ENCODE measurements around the gene TSEN54. TPM values are rescaled to one million over a fixed set of nuclear protein-coding genes. Genes with fewer than 3 reads are reported as not detected.

Gene TSEN54
- total RNA-seq, 2 donors from 2014 or later, result 29.7 to 50.7 TPM

GRCh38 chr17:75524269-75524969 lies 8.1 kb downstream of the TSEN54 start:
- TF ChIP-seq, protein P1, sequence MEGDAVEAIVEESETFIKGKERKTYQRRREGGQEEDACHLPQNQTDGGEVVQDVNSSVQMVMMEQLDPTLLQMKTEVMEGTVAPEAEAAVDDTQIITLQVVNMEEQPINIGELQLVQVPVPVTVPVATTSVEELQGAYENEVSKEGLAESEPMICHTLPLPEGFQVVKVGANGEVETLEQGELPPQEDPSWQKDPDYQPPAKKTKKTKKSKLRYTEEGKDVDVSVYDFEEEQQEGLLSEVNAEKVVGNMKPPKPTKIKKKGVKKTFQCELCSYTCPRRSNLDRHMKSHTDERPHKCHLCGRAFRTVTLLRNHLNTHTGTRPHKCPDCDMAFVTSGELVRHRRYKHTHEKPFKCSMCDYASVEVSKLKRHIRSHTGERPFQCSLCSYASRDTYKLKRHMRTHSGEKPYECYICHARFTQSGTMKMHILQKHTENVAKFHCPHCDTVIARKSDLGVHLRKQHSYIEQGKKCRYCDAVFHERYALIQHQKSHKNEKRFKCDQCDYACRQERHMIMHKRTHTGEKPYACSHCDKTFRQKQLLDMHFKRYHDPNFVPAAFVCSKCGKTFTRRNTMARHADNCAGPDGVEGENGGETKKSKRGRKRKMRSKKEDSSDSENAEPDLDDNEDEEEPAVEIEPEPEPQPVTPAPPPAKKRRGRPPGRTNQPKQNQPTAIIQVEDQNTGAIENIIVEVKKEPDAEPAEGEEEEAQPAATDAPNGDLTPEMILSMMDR (IDR thresholded peaks at IDR 0.05), result no peak
- Histone ChIP-seq H3K9me3 (no peaks in the 10 kb centered on the region), H3K27me3 (no peaks in the 10 kb centered on the region), H3K27ac (peak overlapping the region; percentile 96), H3K4me3 (peak overlapping the region; percentile 82), H3K9ac (ENCODE audit: low read depth in 2 of 2, low read length in 2 of 2) (peak overlapping the region; percentile 57 to 80), H3K36me3 (no peaks in the 10 kb centered on the region), H3K4me1 (peaks cover 10% of the 10 kb centered on the region)
- intact Hi-C loops (cut with DNase I), result loop anchor here (10.0 kb wide), 1 partner anchor 60 kb away; the partner anchor contains the start of gene MYO15B
- DNase-seq, result no peak

GRCh38 chr17:75524970-75525805 lies 8.9 kb downstream of the TSEN54 start, which contains the start of gene LLGL2:
Gene LLGL2 (plus strand): TSS chr17:75525697. CDS start chr17:75543427, 17,730 bp downstream.
- intact Hi-C loops (cut with DNase I), result loop anchor here (10.0 kb wide), 1 partner anchor 60 kb away; the partner anchor contains the start of gene MYO15B
- DNase-seq, result peak; percentile 94
- Histone ChIP-seq H3K4me3 (peak within 1 kb of the TSS; percentile 82), H3K36me3 (no peaks in the 10 kb centered on the region), H3K27ac (peak within 1 kb of the TSS; percentile 96), H3K9me3 (no peaks in the 10 kb centered on the region), H3K27me3 (no peaks in the 10 kb centered on the region), H3K4me1 (peaks cover 10% of the 10 kb centered on the region), H3K9ac (ENCODE audit: low read depth in 2 of 2, low read length in 2 of 2) (peak within 1 kb of the TSS; percentile 96 to 99)
- TF ChIP-seq, protein P1 (IDR thresholded peaks at IDR 0.05), result peak; percentile 32

DNA sequence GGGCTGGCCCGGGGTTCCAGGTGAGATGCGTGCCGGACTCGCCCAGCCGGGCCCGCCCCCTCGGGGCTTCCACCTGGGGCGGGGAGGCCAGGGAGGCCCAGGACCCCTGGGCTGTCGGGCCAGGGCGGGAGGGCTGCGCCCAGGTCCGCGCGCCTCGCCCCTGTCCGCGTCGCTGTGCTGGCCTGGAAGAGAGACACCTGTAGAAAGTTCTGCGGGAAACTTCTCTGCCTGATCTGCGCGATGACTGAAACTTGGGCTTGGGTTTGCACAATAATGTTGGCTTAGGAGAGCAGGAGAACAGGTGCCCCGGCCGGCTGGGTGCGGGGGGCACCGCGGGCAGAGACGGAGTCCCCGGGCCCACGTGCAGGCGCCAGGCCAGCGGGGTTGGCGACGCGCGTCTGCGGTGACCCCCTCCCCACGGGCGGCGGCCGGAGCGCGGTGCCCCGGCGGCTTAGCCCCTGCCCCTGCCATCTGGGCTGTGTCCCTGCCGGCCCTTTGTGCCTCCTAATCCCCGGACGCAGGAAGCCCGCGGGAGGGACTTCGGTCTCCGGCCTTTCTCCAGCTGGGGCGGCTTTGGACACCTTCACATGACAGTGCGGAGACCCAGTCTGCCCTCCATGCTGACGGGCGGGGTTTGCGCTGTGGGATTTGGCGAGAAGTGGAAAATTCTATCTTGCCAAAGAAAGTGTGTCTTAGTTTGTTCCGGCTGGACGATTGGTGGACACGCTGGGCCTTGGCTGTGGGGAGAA lies 9.7 kb downstream of the TSEN54 start:
- TF ChIP-seq, protein P1 (IDR thresholded peaks at IDR 0.05), result no peak
- peak; percentile 52 for DNase-seq
- Histone ChIP-seq H3K27me3 (no peaks in the 10 kb centered on the region), H3K4me1 (peaks cover 15% of the 10 kb centered on the region), H3K27ac (peak overlapping the region; percentile 95), H3K9ac (ENCODE audit: low read depth in 2 of 2, low read length in 2 of 2) (peak overlapping the region; percentile 96 to 99), H3K4me3 (peak overlapping the region; percentile 82), H3K9me3 (no peaks in the 10 kb centered on the region), H3K36me3 (no peaks in the 10 kb centered on the region)
- intact Hi-C loops (cut with DNase I), result loop anchor here (10.0 kb wide), 1 partner anchor 59 kb away; the partner anchor contains the start of gene MYO15B

GRCh38 chr17:75526555-75527270 lies 10.4 kb downstream of the TSEN54 start:
- peak; percentile 84 for DNase-seq
- H3K4me1 ChIP-seq, result peaks cover 22% of the 10 kb centered on the region
- peak overlapping the region; percentile 82 for H3K4me3 ChIP-seq
- no peaks in the 10 kb centered on the region for H3K9me3 ChIP-seq
- peak overlapping the region; percentile 96 to 99 for H3K9ac ChIP-seq (ENCODE audit: low read depth in 2 of 2, low read length in 2 of 2)
- peak overlapping the region; percentile 95 for H3K27ac ChIP-seq
- intact Hi-C loops (cut with DNase I), result loop anchor here (10.0 kb wide), 1 partner anchor 58 kb away; the partner anchor contains the start of gene MYO15B
- H3K27me3 ChIP-seq, result no peaks in the 10 kb centered on the region
- TF ChIP-seq, protein P1 (IDR thresholded peaks at IDR 0.05), result no peak
- no peaks in the 10 kb centered on the region for H3K36me3 ChIP-seq
